GM13976 (cell line): Measurements from ENCODE around the gene DENND5B.

Experiments used
- DNase-seq: peaks from one replicate; pipeline ENCODE4 v3.0.0; 2012; ENCODE audit warnings: low spot score
- in situ Hi-C: fragments of 300-500 bp; cut with MboI; formaldehyde crosslinking; loops from one replicate; pipeline ENCODE4 v1.12.0; 2022; ENCODE audit warnings: low sequenced_read_pairs, mixed read lengths, inconsistent platforms; ENCODE audit not compliant: unreplicated experiment
- TF ChIP-seq, protein P1 (sequence below): IDR thresholded peaks from 2 replicates; pipeline ENCODE4 v1.5.1; 2012; ENCODE audit warnings: borderline replicate concordance, mild to moderate bottlenecking; ENCODE audit not compliant: insufficient read depth; ENCODE audit errors: extremely low read depth, missing control alignments, control extremely low read depth

The DENND5B gene

GRCh38 chr12:31605531-31605930 lies 14.6 kb upstream of the DENND5B start:
- no peak for DNase-seq
- in situ Hi-C loops: no loop called here
- TF ChIP-seq, protein P1, sequence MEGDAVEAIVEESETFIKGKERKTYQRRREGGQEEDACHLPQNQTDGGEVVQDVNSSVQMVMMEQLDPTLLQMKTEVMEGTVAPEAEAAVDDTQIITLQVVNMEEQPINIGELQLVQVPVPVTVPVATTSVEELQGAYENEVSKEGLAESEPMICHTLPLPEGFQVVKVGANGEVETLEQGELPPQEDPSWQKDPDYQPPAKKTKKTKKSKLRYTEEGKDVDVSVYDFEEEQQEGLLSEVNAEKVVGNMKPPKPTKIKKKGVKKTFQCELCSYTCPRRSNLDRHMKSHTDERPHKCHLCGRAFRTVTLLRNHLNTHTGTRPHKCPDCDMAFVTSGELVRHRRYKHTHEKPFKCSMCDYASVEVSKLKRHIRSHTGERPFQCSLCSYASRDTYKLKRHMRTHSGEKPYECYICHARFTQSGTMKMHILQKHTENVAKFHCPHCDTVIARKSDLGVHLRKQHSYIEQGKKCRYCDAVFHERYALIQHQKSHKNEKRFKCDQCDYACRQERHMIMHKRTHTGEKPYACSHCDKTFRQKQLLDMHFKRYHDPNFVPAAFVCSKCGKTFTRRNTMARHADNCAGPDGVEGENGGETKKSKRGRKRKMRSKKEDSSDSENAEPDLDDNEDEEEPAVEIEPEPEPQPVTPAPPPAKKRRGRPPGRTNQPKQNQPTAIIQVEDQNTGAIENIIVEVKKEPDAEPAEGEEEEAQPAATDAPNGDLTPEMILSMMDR: no peak

- in situ Hi-C loops: no loop called here
- DNase-seq: no peak
- TF ChIP-seq, protein P1: no peak
These were observed 12.6 kb upstream of the DENND5B start for GRCh38 chr12:31603546-31604009.

DNA sequence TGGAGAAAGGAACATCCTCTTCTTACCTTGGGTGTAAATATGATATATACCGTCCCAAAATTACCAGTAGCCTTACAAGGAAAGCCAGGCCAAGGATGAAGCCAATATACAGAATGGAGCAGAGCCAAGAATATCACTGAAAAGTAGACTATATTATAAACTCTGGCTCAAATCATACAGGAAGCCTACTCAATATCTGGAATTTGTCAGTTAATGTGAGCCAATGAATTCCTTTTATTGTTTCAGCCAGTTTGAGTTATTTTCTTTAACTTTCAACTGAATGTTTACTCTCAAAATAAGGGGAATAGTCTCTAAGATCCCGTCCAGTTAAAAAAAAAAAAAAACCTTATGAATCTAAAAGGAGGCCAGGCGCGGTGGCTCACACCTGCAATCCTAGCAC lies 9.8 kb upstream of the DENND5B start:
- DNase-seq: no peak
- in situ Hi-C loops: no loop called here
- TF ChIP-seq, protein P1: no peak

DNA sequence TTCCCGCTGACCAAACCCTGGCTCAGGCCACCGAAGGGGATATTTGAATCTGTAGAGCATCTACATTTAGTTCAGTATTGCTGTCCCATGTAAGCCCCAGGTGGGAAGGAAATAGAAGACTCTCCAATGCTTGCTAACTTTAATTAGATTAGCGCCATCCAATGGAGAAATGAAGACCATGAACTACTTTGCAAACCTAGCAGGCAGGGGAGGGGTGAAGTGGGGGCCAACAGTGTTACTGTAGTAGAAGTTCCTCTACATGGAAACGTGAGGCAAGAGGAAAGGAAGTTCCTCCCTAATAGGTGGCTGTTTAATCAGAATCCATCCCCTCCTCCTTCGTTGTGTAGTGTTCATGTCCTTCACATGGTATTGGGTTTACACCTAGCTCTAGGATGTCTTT lies 9.3 kb upstream of the DENND5B start:
- TF ChIP-seq, protein P1: no peak
- DNase-seq: no peak
- in situ Hi-C loops: no loop called here

- in situ Hi-C loops: loop anchor here (25.0 kb wide), 1 partner anchor 112 kb away; no protein-coding TSS in a partner anchor
- DNase-seq: no peak
- TF ChIP-seq, protein P1: no peak
These were observed 8.1 kb upstream of the DENND5B start for GRCh38 chr12:31599053-31599452.

DNA sequence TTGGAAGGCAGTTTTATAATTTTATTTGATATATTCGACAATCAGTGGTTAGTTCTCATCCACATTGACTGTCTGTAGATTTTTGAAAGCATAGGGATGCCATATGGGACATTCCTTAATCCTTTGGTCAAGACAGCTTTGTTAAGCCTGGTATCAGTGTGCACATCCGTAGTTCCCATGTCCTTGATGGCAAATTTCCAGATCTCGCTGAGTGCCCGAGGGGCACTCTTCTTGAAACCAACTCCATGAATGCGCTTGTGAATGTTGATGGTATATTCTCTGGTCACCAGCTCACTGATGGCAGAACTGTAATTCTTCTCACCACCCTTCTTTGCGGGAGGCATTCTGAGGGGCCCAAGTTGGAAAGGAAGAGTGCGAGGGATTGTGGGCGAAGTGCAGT lies 6.1 kb upstream of the DENND5B start:
- TF ChIP-seq, protein P1: no peak
- in situ Hi-C loops: loop anchor here (25.0 kb wide), 1 partner anchor 110 kb away; no protein-coding TSS in a partner anchor
- DNase-seq: no peak
